SKM-1 treated with dmso at 0.1 percent for 144 hours (cell line): ENCODE measurements around the gene CLIC2.

Source experiments
- DNase-seq: peaks from one replicate; lab custom pipeline; 2025; ENCODE audit not compliant: unreplicated experiment; lab: John Stamatoyannopoulos, UW

The CLIC2 gene

GRCh38 chrX:155262970-155263754, 71.3 kb downstream of the CLIC2 start:
- DNase-seq: no peak

- no peak for DNase-seq
Measured at GRCh38 chrX:155259752-155260151, 74.7 kb downstream of the CLIC2 start.

GRCh38 chrX:155251391-155251790, 83.0 kb downstream of the CLIC2 start:
- DNase-seq: no peak

- no peak for DNase-seq
Measured at GRCh38 chrX:155247497-155247896, 86.9 kb downstream of the CLIC2 start.

GRCh38 chrX:155246748-155247147, 87.7 kb downstream of the CLIC2 start:
- no peak for DNase-seq

GRCh38 chrX:155242300-155242699, 92.1 kb downstream of the CLIC2 start:
- peak; percentile 60 for DNase-seq

GRCh38 chrX:155237719-155238118, 96.7 kb downstream of the CLIC2 start:
- DNase-seq: no peak

GRCh38 chrX:155235891-155236290, 98.5 kb downstream of the CLIC2 start:
- DNase-seq: no peak

GRCh38 chrX:155231163-155231562, 103.3 kb downstream of the CLIC2 start:
- DNase-seq: no peak
